Body of pancreas (tissue), 4 donors: ENCODE data around the gene PDE4D. TPM values are rescaled to one million over a fixed set of nuclear protein-coding genes. Genes with fewer than 3 reads are reported as not detected.
"Not testable (repeated sequence)": the region's sequence is repeated elsewhere in the genome, so short reads cannot be mapped to it uniquely, and the experiment has no call there.

ENCODE experiments used
- ATAC-seq: fragments of 150-250 bp; one replicate; pipeline ENCODE4 v1.9.1; 2016
- DNase-seq, 4 donors: peaks; one replicate each; pipeline ENCODE4 v3.0.0-alpha.2; 2019
- H3K27ac ChIP-seq, 4 donors: fragments of 200-600 bp; sonication (generic); 1 replicate in 3 of 4; 2 replicates in 1 of 4; pipeline versions ENCODE4 v1.5.1 to v1.6.1; 2016 to 2019; ENCODE audit warnings: mild to moderate bottlenecking in 1 of 4, mixed read lengths in 1 of 4, moderate library complexity in 1 of 4
- H3K27me3 ChIP-seq, 2 donors: fragments of 200-600 bp; sonication (generic); one replicate each; pipeline ENCODE4 v1.6.0; 2016; ENCODE audit warnings: mild to moderate bottlenecking in 1 of 2
- H3K36me3 ChIP-seq, 2 donors: fragments of 200-600 bp; sonication (generic); replicated peaks in 1 of 2; 2 replicates each; pipeline ENCODE4 v1.5.1; 2016; ENCODE audit warnings: low read depth in 2 of 2; ENCODE audit not compliant: insufficient read depth in 1 of 2
- H3K4me1 ChIP-seq: fragments of 200-600 bp; sonication (generic); one replicate; pipeline ENCODE4 v1.6.0; 2016
- H3K4me3 ChIP-seq, 2 donors: fragments of 200-600 bp; sonication (generic); 1 replicate in 1 of 2; 2 replicates in 1 of 2; pipeline ENCODE4 v1.5.1; 2016 to 2019
- H3K9me3 ChIP-seq, 3 donors: fragments of 200-600 bp; sonication (generic); 1 replicate in 2 of 3; 2 replicates in 1 of 3; pipeline ENCODE4 v1.5.1; 2016
- POLR2A ChIP-seq, 3 donors: fragments of 450-650 bp; IDR thresholded peaks; one replicate each; pipeline ENCODE4 v1.6.1; 2016; ENCODE audit warnings: antibody characterized with exemption in 3 of 3, mild to moderate bottlenecking in 2 of 3
- WGBS, 2 donors: methylation state at CpG; one replicate each; pipeline ENCODE4 v1.1.5; 2017; 5-methylcytosine and 5-hydroxymethylcytosine counted together
- intact Hi-C: fragments of 100-400 bp; cut with DNase I; formaldehyde crosslinking; loops from one replicate; pipeline ENCODE4 v1.15.1; 2023
- total RNA-seq, 2 donors: library from RNA; depleted of rRNA; stranded (reverse); fragments of >200 nt; gene quantifications; one replicate each; pipeline ENCODE4 v1.1.0, GENCODE V29; 2016
- TF ChIP-seq, protein P1 (sequence below), 7 experiments: fragments of 450-650 bp in 4 of 7; fragments of 200-600 bp in 3 of 7; sonication (generic) in 3 of 7; IDR thresholded peaks; one replicate each; pipeline ENCODE4 v1.5.1; 2016 to 2019; ENCODE audit warnings: antibody characterized with exemption in 7 of 7

Gene PDE4D
- total RNA-seq, 2 donors from 2014 or later = 8.6 to 9.2 TPM

DNA sequence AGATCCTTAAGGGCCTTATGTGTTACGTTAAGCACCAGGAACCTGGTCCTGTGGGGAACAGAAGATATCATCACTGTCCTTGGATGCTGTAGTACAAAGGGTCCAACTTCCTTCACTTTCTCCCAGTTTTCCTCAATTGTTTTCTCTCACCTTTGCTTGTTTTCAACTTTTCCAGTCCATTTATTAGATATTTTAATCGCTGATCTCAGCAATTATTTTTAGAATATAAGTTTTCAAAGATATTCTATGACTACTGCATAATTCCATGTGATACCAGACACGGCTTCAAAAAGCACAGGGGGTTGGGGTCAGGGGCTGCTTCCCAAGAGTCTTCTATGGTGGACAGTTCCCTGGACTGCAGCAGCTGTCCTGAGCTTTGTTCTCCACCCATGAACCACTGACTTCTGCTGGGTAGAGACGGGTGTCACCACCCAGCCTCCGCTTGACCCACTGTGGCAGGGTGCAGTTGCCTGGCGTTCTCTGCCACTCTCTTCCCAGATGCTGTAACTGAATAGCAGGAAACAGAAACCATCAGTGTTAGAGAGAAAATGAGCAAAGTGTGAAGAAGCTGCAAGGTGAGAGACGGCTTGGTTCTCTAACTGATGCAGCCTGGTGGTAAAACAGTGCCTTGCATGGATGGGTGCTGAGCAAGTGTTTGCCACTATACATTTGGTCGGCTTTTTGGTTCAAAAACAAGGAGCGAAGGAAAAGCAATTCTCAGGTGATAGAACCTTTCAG, 927.7 kb downstream of the PDE4D start:
- H3K9me3 ChIP-seq = no peaks in the 10 kb centered on the region
- H3K27ac ChIP-seq = no peak overlapping the region
- H3K36me3 ChIP-seq = no peaks in the 10 kb centered on the region
- TF ChIP-seq, protein P1, sequence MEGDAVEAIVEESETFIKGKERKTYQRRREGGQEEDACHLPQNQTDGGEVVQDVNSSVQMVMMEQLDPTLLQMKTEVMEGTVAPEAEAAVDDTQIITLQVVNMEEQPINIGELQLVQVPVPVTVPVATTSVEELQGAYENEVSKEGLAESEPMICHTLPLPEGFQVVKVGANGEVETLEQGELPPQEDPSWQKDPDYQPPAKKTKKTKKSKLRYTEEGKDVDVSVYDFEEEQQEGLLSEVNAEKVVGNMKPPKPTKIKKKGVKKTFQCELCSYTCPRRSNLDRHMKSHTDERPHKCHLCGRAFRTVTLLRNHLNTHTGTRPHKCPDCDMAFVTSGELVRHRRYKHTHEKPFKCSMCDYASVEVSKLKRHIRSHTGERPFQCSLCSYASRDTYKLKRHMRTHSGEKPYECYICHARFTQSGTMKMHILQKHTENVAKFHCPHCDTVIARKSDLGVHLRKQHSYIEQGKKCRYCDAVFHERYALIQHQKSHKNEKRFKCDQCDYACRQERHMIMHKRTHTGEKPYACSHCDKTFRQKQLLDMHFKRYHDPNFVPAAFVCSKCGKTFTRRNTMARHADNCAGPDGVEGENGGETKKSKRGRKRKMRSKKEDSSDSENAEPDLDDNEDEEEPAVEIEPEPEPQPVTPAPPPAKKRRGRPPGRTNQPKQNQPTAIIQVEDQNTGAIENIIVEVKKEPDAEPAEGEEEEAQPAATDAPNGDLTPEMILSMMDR (IDR thresholded peaks at IDR 0.05) = no peak
- intact Hi-C loops = no loop called here
- 76 to 86% methylated on average over 9 of the region's 9 CpGs for WGBS, 2 donors
- no peaks in the 10 kb centered on the region for H3K4me1 ChIP-seq
- H3K4me3 ChIP-seq = no peak overlapping the region
- no peaks in the 10 kb centered on the region for H3K27me3 ChIP-seq
- no peak for ATAC-seq
- DNase-seq = no peak

DNA sequence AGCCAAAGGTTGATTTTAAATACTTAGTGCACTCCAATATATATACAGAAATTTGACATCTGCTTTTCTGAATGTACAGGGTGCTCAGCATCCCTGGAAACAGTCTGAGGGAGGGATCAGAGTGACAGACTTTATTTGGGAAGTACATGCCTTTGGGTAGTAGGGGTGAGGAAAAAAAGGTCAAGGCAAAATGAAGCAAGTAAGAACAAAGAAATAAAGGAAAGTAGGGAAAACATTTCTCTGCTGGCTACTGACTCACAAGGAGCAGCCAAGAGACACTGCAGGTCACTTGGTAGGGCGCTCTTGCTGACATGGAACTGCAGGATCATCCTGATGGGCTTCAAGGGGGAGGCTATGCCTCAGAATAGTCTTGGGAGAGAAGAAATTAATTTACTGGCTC, 929.7 kb downstream of the PDE4D start:
- Histone ChIP-seq H3K27me3 (no peaks in the 10 kb centered on the region), H3K27ac (no peak overlapping the region), H3K9me3 (no peaks in the 10 kb centered on the region), H3K36me3 (no peaks in the 10 kb centered on the region), H3K4me3 (no peak overlapping the region), H3K4me1 (no peaks in the 10 kb centered on the region)
- 78 to 90% methylated on average over 1 of the region's 1 CpG for WGBS, 2 donors
- TF ChIP-seq, protein P1 (IDR thresholded peaks at IDR 0.05) = no peak
- no peak for TF ChIP-seq POLR2A (IDR thresholded peaks at IDR 0.05)
- intact Hi-C loops = no loop called here
- no peak for ATAC-seq
- no peak for DNase-seq

DNA sequence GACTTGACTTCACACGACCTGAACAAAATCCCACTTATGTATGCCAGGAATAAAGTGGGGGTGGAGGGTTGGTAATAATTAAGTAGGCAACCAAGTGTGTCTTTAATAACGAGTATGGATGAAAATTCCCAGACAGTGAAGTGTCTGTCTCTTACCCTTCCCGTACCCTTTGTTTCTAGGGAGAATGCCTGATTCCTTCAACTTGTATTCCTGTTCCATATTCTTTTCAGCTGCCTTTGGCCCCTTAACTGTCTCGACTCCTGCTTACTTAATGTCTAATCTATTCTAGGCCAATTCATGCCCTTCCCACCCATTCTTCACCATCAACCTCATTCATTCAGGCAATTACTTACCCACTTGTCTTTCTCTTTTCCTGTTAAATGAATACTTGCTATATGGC, 930.2 kb downstream of the PDE4D start:
- TF ChIP-seq, protein P1 (IDR thresholded peaks at IDR 0.05) = no peak
- TF ChIP-seq POLR2A (IDR thresholded peaks at IDR 0.05) = no peak
- intact Hi-C loops = no loop called here
- DNase-seq (no peak), ATAC-seq (no peak)
- H3K4me3 ChIP-seq = no peak overlapping the region
- H3K9me3 ChIP-seq = no peaks in the 10 kb centered on the region
- no peaks in the 10 kb centered on the region for H3K4me1 ChIP-seq
- H3K27ac ChIP-seq = no peak overlapping the region
- H3K27me3 ChIP-seq = no peaks in the 10 kb centered on the region
- H3K36me3 ChIP-seq = no peaks in the 10 kb centered on the region
- WGBS, 2 donors = 58% methylated on average over 4 of the region's 4 CpGs

- WGBS, 2 donors = 78 to 88% methylated on average over 3 of the region's 3 CpGs
- ATAC-seq (no peak), DNase-seq (no peak)
- Histone ChIP-seq H3K27ac (no peak overlapping the region), H3K4me3 (no peak overlapping the region), H3K9me3 (no peaks in the 10 kb centered on the region), H3K36me3 (no peaks in the 10 kb centered on the region), H3K27me3 (no peaks in the 10 kb centered on the region), H3K4me1 (no peaks in the 10 kb centered on the region)
- TF ChIP-seq POLR2A (IDR thresholded peaks at IDR 0.05) = no peak
- TF ChIP-seq, protein P1 (IDR thresholded peaks at IDR 0.05) = no peak
- intact Hi-C loops = no loop called here
Measured at GRCh38 chr5:58961631-58962280, 931.8 kb downstream of the PDE4D start.

DNA sequence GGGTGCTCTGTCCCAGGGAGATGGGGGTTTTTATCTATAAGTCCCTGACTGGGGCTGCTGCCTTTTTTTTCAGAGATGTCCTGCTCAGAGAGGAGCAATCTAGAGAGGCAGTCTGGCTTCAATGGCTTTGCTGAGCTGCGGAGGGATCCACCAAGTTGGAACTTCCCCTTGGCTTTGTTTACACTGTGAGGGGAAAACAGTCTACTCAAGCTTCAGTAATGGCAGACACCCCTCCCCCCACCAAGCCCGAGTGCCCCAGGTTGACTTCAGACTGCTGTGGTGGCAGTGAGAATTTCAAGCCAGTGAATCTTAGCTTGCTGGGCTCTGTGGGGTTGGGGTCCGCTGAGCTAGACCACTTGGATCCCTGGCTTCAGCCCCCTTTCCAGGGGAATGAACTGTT, 934.8 kb downstream of the PDE4D start:
- DNase-seq = no peak
- TF ChIP-seq, protein P1 (IDR thresholded peaks at IDR 0.05) = no peak
- no peak for TF ChIP-seq POLR2A (IDR thresholded peaks at IDR 0.05)
- Histone ChIP-seq H3K9me3 (no peaks in the 10 kb centered on the region), H3K27me3 (no peaks in the 10 kb centered on the region), H3K4me3 (no peak overlapping the region), H3K27ac (no peak overlapping the region), H3K36me3 (no peaks in the 10 kb centered on the region), H3K4me1 (no peaks in the 10 kb centered on the region)
- intact Hi-C loops = no loop called here
- 20 to 41% methylated on average over 1 to 3 of the region's 3 CpGs for whole genome bisulfite sequencing, 2 donors
- no peak for ATAC-seq

- H3K4me1 ChIP-seq, H3K27ac ChIP-seq, H3K4me3 ChIP-seq, ATAC-seq, DNase-seq, H3K36me3 ChIP-seq, intact Hi-C loops, H3K9me3 ChIP-seq, H3K27me3 ChIP-seq: not testable (repeated sequence)
- 67 to 69% methylated on average over 2 of the region's 2 CpGs for WGBS, 2 donors
Measured at GRCh38 chr5:58953218-58953617, 940.3 kb downstream of the PDE4D start.
